Measurements from ENCODE around the gene LAMA2. TPM values are rescaled to one million over a fixed set of nuclear protein-coding genes. Genes with fewer than 3 reads are reported as not detected.

LAMA2 gene
- total RNA-seq, 1 donor from 2014 or later, result 1.9 TPM

DNA sequence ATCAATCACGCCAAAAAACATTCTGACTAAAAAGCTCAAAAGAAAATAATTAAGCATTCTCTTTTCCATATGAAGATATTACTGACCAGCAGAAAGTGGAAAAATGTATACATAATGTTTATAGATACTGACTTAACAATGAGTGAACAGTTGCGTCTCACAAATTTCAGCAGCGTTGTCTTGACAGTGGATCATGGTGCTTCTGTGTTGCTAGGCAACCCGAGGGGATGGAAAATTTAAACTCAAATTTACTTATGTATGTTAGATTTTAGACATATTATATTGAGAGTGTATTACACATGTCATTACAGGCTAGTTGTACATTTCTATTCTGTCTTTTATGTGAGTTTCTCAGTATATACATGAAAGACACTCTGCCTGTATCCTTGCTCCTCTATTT, 110.2 kb downstream of the LAMA2 start:
- no peak for DNase-seq (ENCODE audit: low spot score)
- no peak overlapping the region for H3K4me3 Mint-ChIP-seq (ENCODE audit: unreplicated experiment)
- H3K27me3 Mint-ChIP-seq (ENCODE audit: low read depth), result peaks cover 2% of the 10 kb centered on the region
- no peaks in the 10 kb centered on the region for H3K9me3 Mint-ChIP-seq (ENCODE audit: low read depth)
- no peaks in the 10 kb centered on the region for H3K36me3 Mint-ChIP-seq (ENCODE audit: low read depth)
- TF ChIP-seq, protein P1, sequence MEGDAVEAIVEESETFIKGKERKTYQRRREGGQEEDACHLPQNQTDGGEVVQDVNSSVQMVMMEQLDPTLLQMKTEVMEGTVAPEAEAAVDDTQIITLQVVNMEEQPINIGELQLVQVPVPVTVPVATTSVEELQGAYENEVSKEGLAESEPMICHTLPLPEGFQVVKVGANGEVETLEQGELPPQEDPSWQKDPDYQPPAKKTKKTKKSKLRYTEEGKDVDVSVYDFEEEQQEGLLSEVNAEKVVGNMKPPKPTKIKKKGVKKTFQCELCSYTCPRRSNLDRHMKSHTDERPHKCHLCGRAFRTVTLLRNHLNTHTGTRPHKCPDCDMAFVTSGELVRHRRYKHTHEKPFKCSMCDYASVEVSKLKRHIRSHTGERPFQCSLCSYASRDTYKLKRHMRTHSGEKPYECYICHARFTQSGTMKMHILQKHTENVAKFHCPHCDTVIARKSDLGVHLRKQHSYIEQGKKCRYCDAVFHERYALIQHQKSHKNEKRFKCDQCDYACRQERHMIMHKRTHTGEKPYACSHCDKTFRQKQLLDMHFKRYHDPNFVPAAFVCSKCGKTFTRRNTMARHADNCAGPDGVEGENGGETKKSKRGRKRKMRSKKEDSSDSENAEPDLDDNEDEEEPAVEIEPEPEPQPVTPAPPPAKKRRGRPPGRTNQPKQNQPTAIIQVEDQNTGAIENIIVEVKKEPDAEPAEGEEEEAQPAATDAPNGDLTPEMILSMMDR (IDR thresholded peaks at IDR 0.05), result no peak
- no peak overlapping the region for H3K27ac Mint-ChIP-seq (ENCODE audit: unreplicated experiment)
- no peaks in the 10 kb centered on the region for H3K4me1 Mint-ChIP-seq (ENCODE audit: low read depth)

DNA sequence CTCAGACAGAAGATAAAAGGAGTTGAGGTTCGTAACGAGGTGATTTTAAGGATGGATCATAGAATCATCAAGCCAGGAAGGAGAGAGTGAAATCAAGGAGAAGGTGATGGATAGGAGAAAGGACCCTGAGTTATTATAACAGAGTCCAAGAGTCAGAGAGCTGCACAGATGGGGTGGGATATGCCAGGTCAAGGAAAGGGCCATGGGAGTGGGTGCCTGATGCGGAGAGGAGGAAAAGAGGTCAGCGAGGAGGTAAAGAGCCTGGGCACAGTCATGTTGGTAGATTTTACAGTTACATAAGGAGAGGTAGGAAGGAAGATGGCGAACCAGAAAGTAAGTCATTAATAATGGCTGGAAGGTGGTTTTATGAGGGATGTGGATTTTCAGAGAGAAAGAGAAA, 114.9 kb downstream of the LAMA2 start:
- H3K4me3 Mint-ChIP-seq (ENCODE audit: unreplicated experiment), result no peak overlapping the region

DNA sequence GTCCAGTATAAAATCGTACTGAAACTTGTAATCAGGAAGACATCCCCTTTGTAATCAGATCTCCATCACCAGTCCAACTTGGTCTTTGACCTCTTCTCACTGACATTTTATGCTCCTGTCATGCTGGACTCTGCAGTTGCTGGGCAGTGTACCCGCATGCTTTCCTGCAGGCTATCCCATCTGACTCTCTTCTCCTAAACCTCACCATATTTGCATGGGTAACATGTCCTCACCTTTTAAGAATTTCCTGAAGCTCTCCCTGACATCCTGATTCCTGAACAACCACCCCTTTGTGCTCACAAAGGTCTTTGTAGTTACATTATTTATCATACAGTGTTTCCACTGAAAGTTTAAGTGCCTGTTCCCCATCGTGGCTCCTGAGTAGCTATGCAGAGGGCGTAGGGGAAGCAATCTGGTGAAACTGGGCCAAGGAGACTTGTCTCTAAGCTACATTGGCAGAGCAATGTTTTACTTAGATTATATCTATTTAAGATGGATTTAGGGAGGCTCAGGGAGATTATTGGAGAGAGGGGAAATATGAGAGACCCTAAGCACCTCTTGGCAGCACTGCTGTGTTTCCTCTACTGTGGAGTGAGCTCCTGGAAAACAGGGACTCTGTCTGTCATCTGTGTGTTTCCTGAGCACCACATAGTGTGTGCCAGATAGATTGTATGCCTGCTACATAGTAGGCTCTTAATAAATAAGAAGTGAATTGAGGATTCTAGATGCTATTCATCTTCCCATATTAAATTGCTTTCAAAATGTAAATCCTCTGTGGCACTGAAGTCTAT, 124.0 kb downstream of the LAMA2 start:
- H3K4me3 Mint-ChIP-seq (ENCODE audit: unreplicated experiment), result no peak overlapping the region
- no peaks in the 10 kb centered on the region for H3K9me3 Mint-ChIP-seq (ENCODE audit: low read depth)
- peaks cover 9% of the 10 kb centered on the region for H3K27me3 Mint-ChIP-seq (ENCODE audit: low read depth)
- no peak overlapping the region for H3K27ac Mint-ChIP-seq (ENCODE audit: unreplicated experiment)
- H3K36me3 Mint-ChIP-seq (ENCODE audit: low read depth), result no peaks in the 10 kb centered on the region
- TF ChIP-seq, protein P1 (IDR thresholded peaks at IDR 0.05), result no peak
- no peak for DNase-seq (ENCODE audit: low spot score)
- no peaks in the 10 kb centered on the region for H3K4me1 Mint-ChIP-seq (ENCODE audit: low read depth)

More for the DNA sequence above, 114.9 kb downstream of the LAMA2 start:
- Mint-ChIP-seq H3K36me3 (ENCODE audit: low read depth) (no peaks in the 10 kb centered on the region), H3K4me1 (ENCODE audit: low read depth) (no peaks in the 10 kb centered on the region), H3K9me3 (ENCODE audit: low read depth) (no peaks in the 10 kb centered on the region), H3K27ac (ENCODE audit: unreplicated experiment) (no peak overlapping the region), H3K27me3 (ENCODE audit: low read depth) (peaks cover 2% of the 10 kb centered on the region)
- TF ChIP-seq, protein P1 (IDR thresholded peaks at IDR 0.05), result no peak
- DNase-seq (ENCODE audit: low spot score), result no peak

DNA sequence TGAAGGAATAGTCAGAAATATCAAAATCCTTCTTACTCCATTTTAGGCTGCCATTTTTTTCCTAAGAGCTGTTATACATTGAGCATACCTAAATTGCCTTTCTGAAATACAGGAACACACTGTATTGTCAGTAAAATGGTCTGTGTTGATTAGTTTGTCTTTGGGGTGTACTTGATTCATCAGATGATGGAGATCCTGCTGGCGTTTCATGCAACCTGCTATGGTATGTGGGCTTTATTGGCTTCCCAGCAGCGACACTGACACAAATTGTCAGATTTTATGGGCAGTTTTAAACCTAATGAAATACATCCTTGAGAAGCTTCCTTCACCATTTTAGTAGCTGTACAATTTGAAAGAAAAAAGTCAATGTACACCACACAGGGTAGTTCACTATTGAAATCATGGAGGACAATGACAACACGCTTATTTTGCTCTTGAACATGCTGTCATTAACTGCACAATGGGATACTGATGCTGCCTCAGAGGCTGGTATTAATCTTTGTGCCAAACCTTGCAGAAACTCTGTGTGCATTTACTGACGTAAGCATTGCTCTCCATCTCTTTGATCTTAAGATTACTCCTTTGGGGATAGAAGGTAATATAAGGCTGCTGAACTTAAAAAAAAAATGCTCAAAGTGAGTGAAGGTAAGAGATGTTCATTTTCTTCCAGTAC, 124.9 kb downstream of the LAMA2 start:
- H3K4me1 Mint-ChIP-seq (ENCODE audit: low read depth), result no peaks in the 10 kb centered on the region
- H3K27ac Mint-ChIP-seq (ENCODE audit: unreplicated experiment), result no peak overlapping the region
- no peaks in the 10 kb centered on the region for H3K9me3 Mint-ChIP-seq (ENCODE audit: low read depth)
- H3K36me3 Mint-ChIP-seq (ENCODE audit: low read depth), result no peaks in the 10 kb centered on the region
- TF ChIP-seq, protein P1 (IDR thresholded peaks at IDR 0.05), result no peak
- no peak for DNase-seq (ENCODE audit: low spot score)
- peaks cover 9% of the 10 kb centered on the region for H3K27me3 Mint-ChIP-seq (ENCODE audit: low read depth)
- no peak overlapping the region for H3K4me3 Mint-ChIP-seq (ENCODE audit: unreplicated experiment)

DNA sequence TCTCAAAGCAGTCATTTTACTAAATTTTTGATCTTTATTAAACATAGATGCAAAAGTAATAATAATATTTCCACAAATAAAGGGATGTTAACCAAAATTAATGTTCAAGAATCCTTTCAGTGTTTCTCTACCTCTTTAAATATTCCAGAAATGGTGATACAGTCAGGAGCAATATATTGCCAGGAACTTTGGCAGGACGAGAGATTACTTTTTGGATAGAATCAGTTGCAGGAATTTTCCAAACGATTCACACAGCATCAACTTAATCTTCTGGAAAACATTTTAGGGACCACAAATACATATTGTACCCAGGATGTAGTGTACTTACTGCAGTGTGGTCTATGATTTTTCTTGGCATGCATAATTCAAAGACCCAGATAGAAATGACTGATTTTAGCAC, 125.7 kb downstream of the LAMA2 start:
- TF ChIP-seq, protein P1 (IDR thresholded peaks at IDR 0.05), result no peak
- H3K9me3 Mint-ChIP-seq (ENCODE audit: low read depth), result no peaks in the 10 kb centered on the region
- DNase-seq (ENCODE audit: low spot score), result no peak
- H3K27me3 Mint-ChIP-seq (ENCODE audit: low read depth), result peaks cover 9% of the 10 kb centered on the region
- no peaks in the 10 kb centered on the region for H3K36me3 Mint-ChIP-seq (ENCODE audit: low read depth)
- no peak overlapping the region for H3K4me3 Mint-ChIP-seq (ENCODE audit: unreplicated experiment)
- no peak overlapping the region for H3K27ac Mint-ChIP-seq (ENCODE audit: unreplicated experiment)
- no peaks in the 10 kb centered on the region for H3K4me1 Mint-ChIP-seq (ENCODE audit: low read depth)

Measured in chondrocyte (in vitro differentiated cells).